GM19395 (cell line): ENCODE measurements around the gene KRTAP3-2.

ENCODE experiments used
- ATAC-seq: cut with Tn5 transposase; IDR thresholded peaks from one replicate; pipeline ENCODE4 v1.9.1; 2021; ENCODE audit warnings: mild to moderate bottlenecking, moderate library complexity; ENCODE audit not compliant: unreplicated experiment

Gene KRTAP3-2

GRCh38 chr17:40974366-40974765 is 25.3 kb downstream of the KRTAP3-2 start:
- no peak for ATAC-seq

- ATAC-seq: no peak
Measured at GRCh38 chr17:40967582-40967981, 32.1 kb downstream of the KRTAP3-2 start.

- ATAC-seq: no peak
Measured at GRCh38 chr17:40966848-40967247, 32.9 kb downstream of the KRTAP3-2 start, which contains the start of gene KRT39. Gene KRT39, minus strand, starts transcription at chr17:40966948. Its CDS starts 92 bp downstream, at chr17:40966856.

- ATAC-seq: no peak
Measured at GRCh38 chr17:40963838-40964237, 35.9 kb downstream of the KRTAP3-2 start.

GRCh38 chr17:40962059-40962561 is 37.6 kb downstream of the KRTAP3-2 start:
- ATAC-seq: no peak

DNA sequence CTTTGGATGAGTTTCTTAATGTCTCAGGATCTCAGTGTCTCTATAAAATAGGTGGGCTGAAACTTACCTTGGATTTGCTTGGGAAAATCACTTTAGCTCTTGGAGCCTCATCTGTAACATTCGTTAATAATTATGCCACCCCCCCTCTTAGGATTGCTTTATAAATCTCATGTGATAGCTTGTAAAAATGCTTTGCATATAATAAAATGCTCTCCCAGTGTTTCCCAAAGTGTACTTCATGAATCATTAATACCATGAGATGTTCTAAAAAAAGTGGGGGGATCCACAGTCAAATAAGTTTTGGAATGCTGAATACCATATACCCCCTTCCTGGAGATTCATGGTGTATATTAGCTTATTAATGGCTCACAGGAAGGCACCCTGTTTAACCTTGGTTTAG is 38.1 kb downstream of the KRTAP3-2 start:
- ATAC-seq: no peak

GRCh38 chr17:40960144-40960543 is 39.6 kb downstream of the KRTAP3-2 start:
- ATAC-seq: no peak

- ATAC-seq: no peak
Measured at GRCh38 chr17:40958086-40958953, 41.4 kb downstream of the KRTAP3-2 start.

DNA sequence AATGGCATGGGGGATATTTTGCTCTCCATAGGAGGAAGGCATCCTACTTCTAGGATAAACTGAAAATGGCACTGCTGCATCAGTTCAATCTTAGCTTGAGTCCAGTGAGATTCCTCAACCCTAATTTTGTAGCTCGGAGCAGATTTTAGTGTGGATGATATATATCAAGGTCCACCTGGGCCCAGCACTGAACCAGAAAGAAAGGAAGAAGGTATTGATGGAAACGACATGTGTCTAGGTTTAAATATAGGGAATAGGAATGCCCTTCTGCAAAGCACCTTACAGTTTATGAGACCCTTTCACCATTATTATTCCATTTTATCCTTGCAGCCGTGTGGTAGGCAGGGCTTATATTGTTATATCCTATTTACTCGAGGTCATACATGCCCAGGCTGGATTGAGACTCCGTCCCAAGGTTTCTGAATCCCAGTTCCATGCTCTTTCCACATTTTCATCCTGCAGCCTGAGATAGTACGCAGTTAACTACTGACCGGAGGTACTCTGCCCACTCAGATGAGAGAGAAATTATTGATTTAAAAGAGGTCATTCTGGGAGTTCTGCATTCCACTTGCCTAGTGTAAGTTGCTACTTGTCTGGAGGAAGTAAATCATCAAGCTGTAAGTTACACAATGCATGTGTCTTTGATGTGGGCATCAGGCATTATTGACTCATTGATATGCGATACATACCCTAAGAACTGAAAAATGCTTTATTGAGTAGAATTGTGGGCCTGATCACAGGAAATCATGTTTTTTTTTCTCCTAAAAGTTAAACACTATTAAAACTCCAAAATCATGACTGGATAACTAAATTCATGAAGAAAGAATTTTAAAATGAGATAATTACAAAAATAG is 43.1 kb downstream of the KRTAP3-2 start:
- no peak for ATAC-seq

- no peak for ATAC-seq
Measured at GRCh38 chr17:40953881-40954280, 45.8 kb downstream of the KRTAP3-2 start.

DNA sequence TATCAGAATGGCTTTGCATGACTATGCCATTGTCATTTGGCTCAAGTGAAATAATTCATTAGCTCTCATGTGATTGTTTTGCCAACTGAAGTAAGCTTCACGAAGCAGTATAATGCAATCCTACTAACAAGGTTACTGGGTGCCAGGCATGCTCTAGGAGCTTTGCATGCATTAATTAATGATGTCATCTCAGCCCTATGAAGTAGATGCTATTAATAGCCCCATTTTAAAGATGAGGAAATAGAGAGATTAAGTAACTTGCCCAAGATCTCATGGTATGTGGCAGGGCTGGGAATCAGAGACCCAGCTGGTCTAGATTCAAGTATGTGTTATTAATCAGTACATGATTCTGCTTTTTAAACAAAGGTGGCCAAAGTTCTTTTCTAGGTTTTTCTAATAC is 47.0 kb downstream of the KRTAP3-2 start:
- no peak for ATAC-seq

DNA sequence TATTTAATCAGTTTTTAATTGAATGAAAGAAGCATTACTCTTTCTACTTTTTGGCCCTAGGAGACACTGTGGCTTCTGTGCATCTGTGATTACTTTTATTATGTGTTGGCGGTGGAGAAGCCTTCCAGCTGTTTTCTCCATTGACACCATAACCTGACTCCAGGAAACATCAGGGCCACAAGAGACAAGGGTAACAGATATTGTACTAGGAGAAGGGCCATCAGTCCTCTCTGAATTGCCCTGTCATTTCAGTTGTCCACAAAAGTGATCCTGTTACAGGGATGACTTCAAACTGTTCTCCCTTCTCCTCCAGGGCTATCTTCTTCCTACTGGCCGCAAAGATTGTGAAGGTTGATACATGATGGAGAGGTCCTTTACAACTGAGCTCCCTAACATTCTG is 47.6 kb downstream of the KRTAP3-2 start:
- no peak for ATAC-seq

DNA sequence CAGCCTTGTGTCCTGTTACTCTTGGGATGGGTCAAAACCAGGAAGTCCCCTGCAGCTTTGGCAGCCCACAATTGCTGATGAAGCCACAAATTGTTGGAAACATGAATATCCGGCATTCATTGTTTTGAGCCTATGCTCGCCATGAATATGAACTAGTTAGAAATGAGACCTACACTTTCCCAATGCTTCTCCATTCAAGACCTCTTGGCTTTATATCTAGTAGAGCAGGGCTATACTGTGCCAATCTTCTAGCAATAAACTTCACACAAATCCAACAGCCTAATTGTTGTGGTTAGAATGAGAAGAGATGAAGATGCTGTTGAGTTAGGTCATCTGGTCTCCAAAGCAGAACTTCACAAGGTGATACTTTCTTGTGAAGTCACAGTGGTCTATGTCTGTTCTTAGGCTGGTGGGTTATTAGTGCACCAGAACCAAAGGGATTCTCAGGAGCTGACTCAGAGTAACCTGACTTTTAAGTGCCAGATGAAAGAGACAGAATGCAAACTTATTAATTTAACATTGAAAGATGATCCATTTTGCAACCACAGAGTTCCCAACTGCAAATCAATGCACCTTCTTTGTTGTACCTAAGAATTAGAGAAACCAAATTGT is 48.6 kb downstream of the KRTAP3-2 start:
- no peak for ATAC-seq

GRCh38 chr17:40950176-40950575 is 49.5 kb downstream of the KRTAP3-2 start:
- no peak for ATAC-seq

- ATAC-seq: no peak
Measured at GRCh38 chr17:40949418-40949817, 50.3 kb downstream of the KRTAP3-2 start.
